PC-9 (cell line): ENCODE measurements around the gene NUCB1. TPM values are rescaled to one million over a fixed set of nuclear protein-coding genes. Genes with fewer than 3 reads are reported as not detected.

ENCODE experiments used
- BruUV-seq: library from RNA; stranded (reverse); fragments of 400-500 nt; replicated peaks from 2 replicates; lab custom pipeline; 2021; lab: Mats Ljungman, UMichigan
- CTCF ChIA-PET: fragments of 300-600 bp; sonication (Branson Sonifier 250); formaldehyde crosslinking; loops from one replicate; lab custom pipeline; 2022; ENCODE audit warnings: antibody characterized with exemption; lab: Charles Lee
- POLR2A ChIA-PET: fragments of 300-600 bp; sonication (Branson Sonifier 250); formaldehyde crosslinking; loops from one replicate; lab custom pipeline; 2022; ENCODE audit warnings: antibody characterized with exemption; ENCODE audit not compliant: unreplicated experiment; lab: Charles Lee
- DNase-seq, 2 experiments: peaks; one replicate each; pipeline versions ENCODE4 v3.0.0 to v3.0.0-alpha.2; 2015 to 2022; ENCODE audit warnings: mixed read lengths in 1 of 2
- H2AFZ ChIP-seq: fragments of 200-600 bp; sonication (generic); 2 replicates; pipeline ENCODE4 v1.8.1; 2017; ENCODE audit warnings: antibody characterized with exemption
- H3F3A ChIP-seq: fragments of 200-600 bp; sonication (generic); 2 replicates; pipeline ENCODE4 v1.8.1; 2017; ENCODE audit warnings: antibody characterized with exemption, mild to moderate bottlenecking, low read depth; ENCODE audit not compliant: insufficient read depth
- H3K27ac ChIP-seq: fragments of 200-600 bp; sonication (generic); 2 replicates; pipeline ENCODE4 v1.6.1; 2016; ENCODE audit warnings: mixed run types
- H3K27me3 ChIP-seq: fragments of 200-600 bp; sonication (generic); 2 replicates; pipeline ENCODE4 v1.6.1; 2016; ENCODE audit warnings: low read depth, mixed run types; ENCODE audit not compliant: insufficient read depth
- H3K36me3 ChIP-seq: fragments of 200-600 bp; sonication (generic); 2 replicates; pipeline ENCODE4 v1.6.1; 2016; ENCODE audit warnings: low read depth, mixed run types
- H3K4me1 ChIP-seq: fragments of 200-600 bp; sonication (generic); replicated peaks from 2 replicates; pipeline ENCODE4 v1.6.1; 2016; ENCODE audit warnings: mixed run types; ENCODE audit not compliant: insufficient read depth
- H3K4me2 ChIP-seq: fragments of 200-600 bp; sonication (generic); 2 replicates; pipeline ENCODE4 v1.6.1; 2017; ENCODE audit warnings: mixed run types
- H3K4me3 ChIP-seq: fragments of 200-600 bp; sonication (generic); 2 replicates; pipeline ENCODE4 v1.6.1; 2016; ENCODE audit warnings: mixed run types
- H3K79me2 ChIP-seq: fragments of 200-600 bp; sonication (generic); 2 replicates; pipeline ENCODE4 v1.6.1; 2017; ENCODE audit warnings: low read depth, mixed run types
- H3K9me2 ChIP-seq: fragments of 200-600 bp; sonication (generic); 2 replicates; pipeline ENCODE4 v1.8.1; 2017; ENCODE audit warnings: mild to moderate bottlenecking; ENCODE audit not compliant: insufficient read depth
- H3K9me3 ChIP-seq: fragments of 200-600 bp; sonication (generic); 2 replicates; pipeline ENCODE4 v1.8.1; 2016; ENCODE audit warnings: low read depth; ENCODE audit not compliant: insufficient read depth
- H4K20me1 ChIP-seq: fragments of 200-600 bp; sonication (generic); 2 replicates; pipeline ENCODE4 v1.8.1; 2017; ENCODE audit not compliant: insufficient read depth
- CTCF ChIP-seq: fragments of 200-600 bp; sonication (generic); conservative IDR thresholded peaks from 2 replicates; pipeline ENCODE4 v1.6.1; 2017; ENCODE audit warnings: mixed run types, antibody characterized with exemption, mild to moderate bottlenecking, moderate library complexity
- EZH2 ChIP-seq: fragments of 200-600 bp; sonication (generic); IDR thresholded peaks from 2 replicates; pipeline ENCODE4 v1.8.0; 2017; ENCODE audit warnings: antibody characterized with exemption, low read depth
- intact Hi-C: fragments of 100-400 bp; cut with micrococcal nuclease; formaldehyde crosslinking; loops from one replicate; pipeline ENCODE4 v1.10.0; 2022; ENCODE audit not compliant: unreplicated experiment
- total RNA-seq: library from RNA; stranded (reverse); gene quantifications from 2 replicates; pipeline ENCODE4 v1.2.3, GENCODE V29; 2021

Gene NUCB1
- total RNA-seq, 1 experiment from 2014 or later = 185 TPM

DNA sequence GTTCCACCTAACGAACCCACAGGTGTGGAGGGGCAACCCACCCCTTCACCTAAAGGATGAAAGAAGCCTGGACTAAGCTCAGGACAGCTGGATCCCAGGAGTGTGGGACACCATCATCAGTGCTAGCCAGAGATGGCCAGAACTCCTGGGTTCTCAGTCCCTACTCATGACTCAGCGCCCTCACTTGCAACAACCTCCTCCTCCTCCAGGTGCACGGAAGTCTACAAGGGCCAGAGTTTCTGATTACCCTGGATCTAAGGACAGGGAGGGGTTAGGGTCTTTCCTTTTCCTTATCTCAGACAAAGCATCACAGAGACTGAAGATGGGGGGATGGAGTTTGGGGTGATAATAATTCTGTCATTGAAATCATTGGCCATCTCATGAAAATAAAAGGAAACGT, 9.6 kb upstream of the NUCB1 start:
- Histone ChIP-seq H3F3A (0 out of 2 replicates have a peak, but pooled peaks cover 3% of the 10 kb centered on the region), H3K79me2 (no peaks in the 10 kb centered on the region), H3K27me3 (no peaks in the 10 kb centered on the region), H3K36me3 (no peaks in the 10 kb centered on the region), H3K9me3 (no peaks in the 10 kb centered on the region), H3K9me2 (no peaks in the 10 kb centered on the region), H2AFZ (no peak overlapping the region), H3K4me1 (no peaks in the 10 kb centered on the region), H3K4me2 (no peak overlapping the region), H4K20me1 (no peaks in the 10 kb centered on the region), H3K27ac (no peak overlapping the region), H3K4me3 (no peak overlapping the region)
- intact Hi-C loops = no loop called here
- TF ChIP-seq EZH2 (no peak), CTCF (no peak)
- no peak for DNase-seq
- ChIA-PET POLR2A (no interaction called here), CTCF (no interaction called here)
- BruUV-seq = no TSS peak

- H3K27ac ChIP-seq = no peak overlapping the region
- no peaks in the 10 kb centered on the region for H4K20me1 ChIP-seq
- H3K79me2 ChIP-seq = no peaks in the 10 kb centered on the region
- H3K4me2 ChIP-seq = no peak overlapping the region
- peaks cover 15% of the 10 kb centered on the region for H3F3A ChIP-seq
- peaks cover 7% of the 10 kb centered on the region; the same call in 1 of the 2 replicates for H3K4me1 ChIP-seq
- DNase-seq = no peak
- no peaks in the 10 kb centered on the region for H3K9me2 ChIP-seq
- no peaks in the 10 kb centered on the region for H3K9me3 ChIP-seq
- H3K4me3 ChIP-seq = no peak overlapping the region
- H3K27me3 ChIP-seq = no peaks in the 10 kb centered on the region
- H3K36me3 ChIP-seq = no peaks in the 10 kb centered on the region
- H2AFZ ChIP-seq = no peak overlapping the region
- POLR2A ChIA-PET = no interaction called here
- CTCF ChIA-PET = no interaction called here
- no TSS peak for BruUV-seq
- TF ChIP-seq EZH2 (no peak), CTCF (no peak)
- intact Hi-C loops = no loop called here
These were observed 4.9 kb upstream of the NUCB1 start for GRCh38 chr19:48895226-48895625.

DNA sequence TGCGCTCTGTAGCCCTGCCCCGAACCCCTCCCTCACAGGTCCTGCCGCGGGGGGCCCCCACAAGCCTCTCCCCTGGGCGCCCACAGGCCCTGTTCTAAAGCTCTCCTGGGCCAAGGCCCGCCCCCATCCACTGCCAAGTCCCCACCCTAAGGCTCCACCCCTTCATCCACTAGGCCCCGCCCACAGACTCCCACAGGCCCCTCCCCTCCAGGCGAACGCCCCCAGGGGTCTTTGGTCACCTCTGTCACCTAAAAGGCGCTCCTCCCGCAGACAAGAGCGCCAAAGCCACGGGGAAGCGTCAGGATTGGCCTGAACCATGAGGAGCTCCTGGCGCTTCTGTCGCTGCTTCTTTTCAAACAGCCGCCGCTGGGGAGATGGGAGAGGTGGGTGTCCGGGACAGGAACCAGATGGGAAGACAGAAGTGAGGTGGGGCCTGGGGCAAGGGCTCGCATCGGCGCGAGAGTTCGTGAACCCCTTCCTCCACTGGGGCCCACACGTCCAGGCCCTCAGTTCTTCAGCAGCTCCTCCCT, 3.9 kb upstream of the NUCB1 start:
- Histone ChIP-seq H3K9me3 (no peaks in the 10 kb centered on the region), H3K4me3 (no peak overlapping the region), H3K27ac (no peak overlapping the region), H3K79me2 (peaks cover 9% of the 10 kb centered on the region), H2AFZ (no peak overlapping the region), H3K4me2 (no peak overlapping the region), H4K20me1 (no peaks in the 10 kb centered on the region), H3K9me2 (no peaks in the 10 kb centered on the region), H3F3A (peaks cover 15% of the 10 kb centered on the region), H3K27me3 (no peaks in the 10 kb centered on the region), H3K4me1 (peaks cover 14% of the 10 kb centered on the region), H3K36me3 (no peaks in the 10 kb centered on the region)
- no TSS peak for BruUV-seq
- ChIA-PET POLR2A (no interaction called here), CTCF (interaction anchor here (0.7 kb wide), 2 partner anchors 54 to 200 kb away, joined by 3 to 11 read pairs; no protein-coding TSS in a partner anchor)
- TF ChIP-seq EZH2 = no peak
- TF ChIP-seq CTCF = no peak
- intact Hi-C loops = loop anchor here (1.0 kb wide), 1 partner anchor 21 kb away; no protein-coding TSS in a partner anchor
- no peak for DNase-seq
